Progenitor cell of endocrine pancreas (in vitro differentiated cells): Measurements from ENCODE around the gene GALNT9. TPM values are rescaled to one million over a fixed set of nuclear protein-coding genes. Genes with fewer than 3 reads are reported as not detected.
"Not testable (repeated sequence)": the region's sequence is repeated elsewhere in the genome, so short reads cannot be mapped to it uniquely, and the experiment has no call there.

Experiments used
- DNase-seq: peaks from one replicate; pipeline ENCODE4 v3.0.0; 2021; ENCODE audit warnings: low spot score; ENCODE audit not compliant: unreplicated experiment
- H3K27ac Mint-ChIP-seq: 2 replicates; pipeline ENCODE4 v1.8.0; 2021; ENCODE audit warnings: mild to moderate bottlenecking, moderate library complexity, mixed read lengths
- H3K27me3 Mint-ChIP-seq: 2 replicates; pipeline ENCODE4 v1.8.0; 2021; ENCODE audit warnings: mixed read lengths
- H3K36me3 Mint-ChIP-seq: 2 replicates; pipeline ENCODE4 v1.8.0; 2022; ENCODE audit warnings: mixed read lengths; ENCODE audit not compliant: insufficient read depth
- H3K4me1 Mint-ChIP-seq: 2 replicates; pipeline ENCODE4 v1.8.0; 2021; ENCODE audit warnings: low read depth, mixed read lengths
- H3K4me3 Mint-ChIP-seq: 2 replicates; pipeline ENCODE4 v1.8.0; 2021; ENCODE audit warnings: low read depth, mild to moderate bottlenecking, moderate library complexity, mixed read lengths
- H3K9me3 Mint-ChIP-seq: 2 replicates; pipeline ENCODE4 v1.8.0; 2021; ENCODE audit warnings: low read depth, mixed read lengths
- CTCF ChIP-seq: fragments of 200-600 bp; sonication (generic); IDR thresholded peaks from one replicate; pipeline ENCODE4 v1.5.0; 2021; ENCODE audit warnings: antibody characterized with exemption, mild to moderate bottlenecking; ENCODE audit not compliant: unreplicated experiment
- total RNA-seq: library from RNA; stranded (reverse); gene quantifications from 2 replicates; pipeline ENCODE4 v1.2.1, GENCODE V29; 2021

Gene GALNT9
- total RNA-seq, 1 donor from 2014 or later: 0.36 TPM

- H3K9me3 Mint-ChIP-seq: peaks cover 7% of the 10 kb centered on the region
- no peaks in the 10 kb centered on the region for H3K36me3 Mint-ChIP-seq
- DNase-seq: no peak
- no peaks in the 10 kb centered on the region for H3K4me1 Mint-ChIP-seq
- no peak for TF ChIP-seq CTCF
- H3K4me3 Mint-ChIP-seq: no peak overlapping the region
- no peak overlapping the region for H3K27ac Mint-ChIP-seq
- H3K27me3 Mint-ChIP-seq: peaks cover 48% of the 10 kb centered on the region
These were observed 132.5 kb downstream of the GALNT9 start for GRCh38 chr12:132196873-132197390.

GRCh38 chr12:132196038-132196872, 133.1 kb downstream of the GALNT9 start:
- TF ChIP-seq CTCF: no peak
- Mint-ChIP-seq H3K9me3 (peaks cover 7% of the 10 kb centered on the region), H3K36me3 (no peaks in the 10 kb centered on the region), H3K27me3 (peaks cover 51% of the 10 kb centered on the region), H3K4me1 (no peaks in the 10 kb centered on the region), H3K27ac (no peak overlapping the region), H3K4me3 (no peak overlapping the region)
- DNase-seq: no peak

GRCh38 chr12:132195242-132195641, 134.1 kb downstream of the GALNT9 start:
- not testable (repeated sequence) for H3K27ac Mint-ChIP-seq, H3K4me1 Mint-ChIP-seq, DNase-seq, H3K9me3 Mint-ChIP-seq, H3K36me3 Mint-ChIP-seq, H3K4me3 Mint-ChIP-seq
- peaks cover 56% of the 10 kb centered on the region for H3K27me3 Mint-ChIP-seq

- Mint-ChIP-seq H3K36me3 (no peaks in the 10 kb centered on the region), H3K9me3 (peaks cover 7% of the 10 kb centered on the region), H3K4me3 (no peak overlapping the region), H3K27ac (no peak overlapping the region), H3K27me3 (peaks cover 51% of the 10 kb centered on the region), H3K4me1 (no peaks in the 10 kb centered on the region)
- no peak for TF ChIP-seq CTCF
- DNase-seq: no peak
These were observed 134.8 kb downstream of the GALNT9 start for GRCh38 chr12:132194556-132194955.

- peaks cover 55% of the 10 kb centered on the region for H3K27me3 Mint-ChIP-seq
- H3K4me1 Mint-ChIP-seq: peaks cover 2% of the 10 kb centered on the region
- no peak for DNase-seq
- TF ChIP-seq CTCF: peak; percentile 17
- H3K4me3 Mint-ChIP-seq: no peak overlapping the region
- no peak overlapping the region for H3K27ac Mint-ChIP-seq
- H3K9me3 Mint-ChIP-seq: peaks cover 7% of the 10 kb centered on the region
- no peaks in the 10 kb centered on the region for H3K36me3 Mint-ChIP-seq
These were observed 135.3 kb downstream of the GALNT9 start for GRCh38 chr12:132194056-132194455.
